GM10248 (cell line): ENCODE results near the gene CD164.

Experiments used
- CTCF ChIA-PET: fragments of 300-600 bp; sonication (Branson Sonifier 250); formaldehyde crosslinking; extraction: SDS; loops from one replicate; lab custom pipeline; 2021; ENCODE audit warnings: antibody characterized with exemption; lab: Yijun Ruan, JAX
- POLR2A ChIA-PET: fragments of 350-650 bp; sonication (Branson Sonifier 250); formaldehyde crosslinking; extraction: SDS; loops from one replicate; lab custom pipeline; 2020; ENCODE audit warnings: antibody characterized with exemption; lab: Yijun Ruan, JAX
- DNase-seq: peaks from one replicate; pipeline ENCODE4 v3.0.0; 2012; ENCODE audit errors: extremely low spot score
- TF ChIP-seq, protein P1 (sequence below): IDR thresholded peaks from 2 replicates; pipeline ENCODE4 v1.5.1; 2012; ENCODE audit warnings: mild to moderate bottlenecking, low read depth; ENCODE audit errors: extremely low read depth, missing control alignments, control extremely low read depth

CD164 gene

DNA sequence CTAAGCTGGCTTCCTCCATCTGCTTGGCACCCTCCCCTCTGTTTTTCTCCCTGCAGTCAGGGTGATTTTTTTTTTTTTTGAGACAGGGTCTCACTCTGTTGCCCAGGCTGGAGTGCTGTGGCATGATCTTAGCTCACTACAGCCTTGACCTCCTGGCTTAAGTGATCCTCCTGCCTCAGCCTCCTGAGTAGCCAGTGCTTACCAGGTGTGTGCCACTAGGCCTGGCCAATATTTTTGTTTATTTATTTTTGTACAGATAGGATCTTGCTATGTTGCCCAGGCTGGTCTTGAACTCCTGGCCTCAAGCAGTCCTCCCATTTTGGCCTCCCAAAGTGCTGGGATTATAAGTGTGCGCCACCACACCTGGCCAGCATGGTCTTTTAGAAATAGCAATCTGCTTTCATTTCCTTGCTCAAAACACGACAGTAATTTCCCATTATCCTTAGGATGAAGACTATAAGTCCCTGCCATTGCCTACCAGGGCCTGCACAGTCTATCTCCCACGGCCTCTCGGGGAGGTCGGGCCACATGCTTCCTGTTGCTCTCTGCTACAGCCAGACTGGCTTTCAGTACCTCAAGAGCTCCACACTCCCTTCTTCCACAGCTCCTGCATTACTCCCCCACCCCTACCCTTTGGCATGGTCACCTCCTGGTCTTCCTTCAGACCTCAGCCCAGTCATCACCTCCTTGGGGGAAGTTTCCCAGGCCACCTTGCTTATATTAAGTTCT is 11.1 kb upstream of the CD164 start:
- ChIA-PET CTCF (interaction anchor here (0.9 to 4.4 kb wide), 8 partner anchors 9 to 206 kb away, joined by 3 to 41 read pairs (median 4); partner anchors contain the start of gene CD164), POLR2A (interaction anchor here (0.6 kb wide), 1 partner anchor 9 kb away, joined by 4 read pairs; no protein-coding TSS in a partner anchor)
- TF ChIP-seq, protein P1, sequence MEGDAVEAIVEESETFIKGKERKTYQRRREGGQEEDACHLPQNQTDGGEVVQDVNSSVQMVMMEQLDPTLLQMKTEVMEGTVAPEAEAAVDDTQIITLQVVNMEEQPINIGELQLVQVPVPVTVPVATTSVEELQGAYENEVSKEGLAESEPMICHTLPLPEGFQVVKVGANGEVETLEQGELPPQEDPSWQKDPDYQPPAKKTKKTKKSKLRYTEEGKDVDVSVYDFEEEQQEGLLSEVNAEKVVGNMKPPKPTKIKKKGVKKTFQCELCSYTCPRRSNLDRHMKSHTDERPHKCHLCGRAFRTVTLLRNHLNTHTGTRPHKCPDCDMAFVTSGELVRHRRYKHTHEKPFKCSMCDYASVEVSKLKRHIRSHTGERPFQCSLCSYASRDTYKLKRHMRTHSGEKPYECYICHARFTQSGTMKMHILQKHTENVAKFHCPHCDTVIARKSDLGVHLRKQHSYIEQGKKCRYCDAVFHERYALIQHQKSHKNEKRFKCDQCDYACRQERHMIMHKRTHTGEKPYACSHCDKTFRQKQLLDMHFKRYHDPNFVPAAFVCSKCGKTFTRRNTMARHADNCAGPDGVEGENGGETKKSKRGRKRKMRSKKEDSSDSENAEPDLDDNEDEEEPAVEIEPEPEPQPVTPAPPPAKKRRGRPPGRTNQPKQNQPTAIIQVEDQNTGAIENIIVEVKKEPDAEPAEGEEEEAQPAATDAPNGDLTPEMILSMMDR = no peak
- DNase-seq = no peak

DNA sequence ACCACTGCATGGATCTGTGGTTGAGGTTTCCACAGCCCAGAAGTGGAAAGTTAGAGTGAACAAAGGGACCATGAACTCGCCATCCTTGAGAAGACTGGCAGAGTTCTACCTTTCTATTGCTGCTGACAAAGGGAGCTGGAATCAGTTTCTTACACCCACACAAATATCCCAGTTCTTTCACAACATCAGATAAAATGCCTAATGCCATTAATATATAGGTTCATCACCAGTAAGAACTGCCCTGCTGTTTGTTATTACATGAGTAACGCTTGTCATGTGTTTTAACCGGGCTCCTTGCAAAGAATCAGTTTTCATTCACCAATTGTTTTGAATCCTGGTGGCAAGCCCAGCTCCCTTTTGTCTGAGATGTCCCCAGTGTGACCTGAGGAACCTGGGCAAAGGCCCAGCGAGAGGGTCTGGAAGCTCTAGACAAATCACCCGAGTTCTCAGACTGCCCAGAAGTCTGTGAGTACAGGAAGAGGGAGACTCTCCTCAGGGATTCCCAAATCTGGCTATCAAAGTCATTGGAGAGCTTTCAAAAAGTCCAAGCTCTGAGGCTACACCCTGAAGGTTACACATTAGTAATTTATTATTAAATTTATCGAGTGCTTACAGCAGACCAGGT is 7.5 kb upstream of the CD164 start:
- POLR2A ChIA-PET = no interaction called here
- TF ChIP-seq, protein P1 = no peak
- no peak for DNase-seq
- CTCF ChIA-PET = interaction anchor here (0.8 to 2.4 kb wide), 3 partner anchors 11 to 203 kb away, joined by 3 to 8 read pairs (median 3); no protein-coding TSS in a partner anchor

DNA sequence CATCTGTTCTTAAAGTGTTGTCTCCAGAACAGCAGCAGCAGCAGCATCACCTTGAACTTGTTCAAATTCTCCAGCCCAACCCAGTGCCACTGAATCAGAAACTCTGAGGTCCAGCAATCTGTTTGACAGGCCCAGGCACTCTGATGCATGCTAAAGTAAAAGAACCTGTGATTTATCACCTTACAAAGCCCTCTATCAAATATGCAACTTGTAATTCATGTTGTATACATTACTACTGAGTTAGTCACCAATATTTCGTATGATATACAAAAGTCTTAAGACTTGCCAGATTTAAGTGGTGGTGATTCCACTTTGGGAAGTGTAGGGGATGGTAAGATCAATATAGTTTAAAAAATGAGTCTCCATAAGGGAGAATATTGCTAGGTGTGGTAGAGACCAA is 6.0 kb upstream of the CD164 start:
- TF ChIP-seq, protein P1 = no peak
- no peak for DNase-seq
- POLR2A ChIA-PET = no interaction called here
- CTCF ChIA-PET = interaction anchor here (2.4 to 6.5 kb wide), 2 partner anchors 16 to 200 kb away, joined by 8 to 111 read pairs; no protein-coding TSS in a partner anchor

DNA sequence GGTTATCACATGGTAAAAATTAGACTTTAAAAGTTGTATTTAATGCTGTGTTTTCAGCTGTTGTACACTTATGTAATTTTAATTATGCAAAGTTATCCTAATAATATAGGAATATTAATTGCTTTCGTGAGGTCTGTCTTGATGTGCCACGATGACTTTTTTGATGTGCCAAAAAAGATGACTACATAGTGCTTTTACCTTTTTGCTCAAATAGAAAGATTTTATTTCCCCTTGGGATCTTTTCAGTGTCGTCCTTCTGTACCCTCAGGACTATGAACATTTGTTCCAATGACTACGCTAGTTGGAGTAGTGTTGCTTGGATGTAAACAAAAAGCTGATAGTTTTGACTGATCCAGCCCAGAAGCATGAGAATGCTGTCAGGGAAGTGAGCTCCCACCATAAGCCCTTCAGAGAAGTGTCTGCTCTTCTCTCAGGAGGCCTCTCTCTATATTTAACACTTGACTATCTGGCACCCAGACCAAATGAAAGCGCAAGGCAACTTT is 1.2 kb upstream of the CD164 start:
- no peak for DNase-seq
- TF ChIP-seq, protein P1 = no peak

DNA sequence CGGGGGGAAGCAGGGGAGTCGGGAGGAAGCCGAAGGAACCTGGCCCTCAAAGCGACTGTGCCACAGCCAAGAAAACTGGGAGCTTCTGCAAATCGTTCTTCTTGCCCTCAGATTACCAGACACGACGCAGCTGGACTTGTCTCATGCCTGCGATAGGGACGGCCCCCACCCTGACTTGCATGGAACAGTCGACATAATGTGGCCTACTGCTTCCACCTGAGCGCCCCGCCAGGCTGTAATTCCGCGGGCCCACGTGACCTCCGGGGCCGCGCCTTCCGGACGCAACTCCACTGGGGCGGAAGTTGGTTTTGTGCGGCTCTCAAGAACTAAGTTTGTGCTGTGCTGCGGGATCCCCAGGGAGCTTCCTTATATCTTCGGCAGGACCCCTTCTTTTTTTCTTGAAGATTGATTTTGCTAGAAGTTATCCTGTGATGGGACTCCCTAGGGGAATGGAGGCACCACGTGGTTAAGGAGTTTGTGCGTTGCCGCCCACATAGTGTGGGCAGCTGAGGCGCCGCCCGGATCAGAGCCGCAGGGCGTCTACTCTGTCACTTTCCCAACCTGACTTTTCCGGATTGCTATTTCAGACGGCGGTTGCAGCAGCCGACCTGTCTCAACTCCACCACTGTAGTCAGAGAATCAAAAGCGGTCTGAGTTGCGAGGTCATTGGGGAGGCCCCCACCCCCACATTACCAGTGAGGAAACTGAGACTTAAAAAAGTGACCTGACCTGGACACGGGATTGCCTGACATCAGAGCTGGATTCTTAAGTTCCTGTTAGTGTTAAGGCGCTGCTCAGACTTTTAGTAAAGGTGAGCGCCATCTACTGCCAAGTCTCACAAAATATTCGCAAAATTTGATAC is 540 bp upstream of the CD164 start:
- TF ChIP-seq, protein P1 = peak; percentile 50
- DNase-seq = peak; percentile 90
- POLR2A ChIA-PET = interaction anchor here (0.8 to 2.4 kb wide), 5 partner anchors 10 to 100 kb away, joined by 3 to 15 read pairs (median 3); partner anchors contain the start of gene ZBTB24
- CTCF ChIA-PET = interaction anchor here (0.6 to 6.5 kb wide), 38 partner anchors 9 to 841 kb away, joined by 3 to 111 read pairs (median 4); partner anchors contain the start of genes CEP57L1, MICAL1, PPIL6 and SESN1

More for the DNA sequence above, 1.2 kb upstream of the CD164 start:
- ChIA-PET POLR2A (interaction anchor here (1.0 to 2.4 kb wide), 3 partner anchors 10 to 99 kb away, joined by 3 to 15 read pairs (median 7); partner anchors contain the start of gene ZBTB24), CTCF (interaction anchor here (0.8 to 6.5 kb wide), 37 partner anchors 8 to 842 kb away, joined by 3 to 111 read pairs (median 4); partner anchors contain the start of genes CEP57L1, MICAL1, PPIL6 and SESN1)
